GM12878 (cell line): ENCODE results near the gene TCF12. TPM values are rescaled to one million over a fixed set of nuclear protein-coding genes. Genes with fewer than 3 reads are reported as not detected.

Experiments
- HCFC1 ChIP-seq: fragments of 150-350 bp; IDR thresholded peaks from 2 replicates; pipeline ENCODE4 v1.6.1; 2014; ENCODE audit warnings: low read length
- RAD21 ChIP-seq: IDR thresholded peaks from 2 replicates; pipeline ENCODE4 v1.6.1; 2011; ENCODE audit warnings: mild to moderate bottlenecking, low read depth, low read length, moderate library complexity; ENCODE audit not compliant: insufficient read depth
- RCOR1 ChIP-seq: conservative IDR thresholded peaks from 2 replicates; pipeline ENCODE4 v1.6.1; 2012; ENCODE audit warnings: low read depth, low read length, improper control_type of control experiment
- RUNX3 ChIP-seq: IDR thresholded peaks from 2 replicates; pipeline ENCODE4 v1.6.1; 2012; ENCODE audit warnings: low read length, inconsistent platforms
- SMAD5 ChIP-seq: IDR thresholded peaks from 2 replicates; pipeline ENCODE4 v1.6.1; 2016; ENCODE audit warnings: antibody characterized with exemption, low read depth
- SMC3 ChIP-seq: IDR thresholded peaks from 2 replicates; pipeline ENCODE4 v1.6.1; 2011; ENCODE audit warnings: low read length, improper control_type of control experiment, borderline replicate concordance
- SP1 ChIP-seq: IDR thresholded peaks from one replicate; pipeline ENCODE4 v1.6.1; 2011; ENCODE audit warnings: low read depth, low read length
- SREBF1 ChIP-seq: IDR thresholded peaks from 2 replicates; pipeline ENCODE4 v1.6.1; 2012; ENCODE audit warnings: mild to moderate bottlenecking, low read length
- SUPT20H ChIP-seq: IDR thresholded peaks from 2 replicates; pipeline ENCODE4 v1.6.1; 2011; ENCODE audit warnings: low read depth, mild to moderate bottlenecking, low read length, moderate library complexity, borderline replicate concordance; ENCODE audit not compliant: control insufficient read depth
- SUZ12 ChIP-seq: fragments of 200-600 bp; sonication (generic); IDR thresholded peaks from one replicate; pipeline ENCODE4 v1.6.1; 2018; ENCODE audit warnings: antibody characterized with exemption, mild to moderate bottlenecking; ENCODE audit not compliant: unreplicated experiment
- TAF1 ChIP-seq: IDR thresholded peaks from 2 replicates; pipeline ENCODE4 v1.6.1; 2011; ENCODE audit warnings: mild to moderate bottlenecking, low read depth, low read length, borderline replicate concordance
- TARDBP ChIP-seq: IDR thresholded peaks from 2 replicates; pipeline ENCODE4 v1.6.1; 2016; ENCODE audit warnings: borderline replicate concordance
- ZNF622 ChIP-seq: fragments of 450-650 bp; IDR thresholded peaks from 2 replicates; pipeline ENCODE4 v1.6.1; 2017; ENCODE audit warnings: mild to moderate bottlenecking, inconsistent platforms
- polyA plus RNA-seq, 11 experiments: library from polyadenylated mRNA; depleted of rRNA in 4 of 11; unstranded in 6 of 11; stranded (reverse) in 5 of 11; fragments of >200 nt; fragmentation: Nextera tagmentation in 4 of 11; fragmentation: Illumina TruSeq in 1 of 11; extraction: Ambion mirVana in 4 of 11; extraction: Trizol in 1 of 11; gene quantifications; 1 replicate in 1 of 11; 2 replicates in 10 of 11; pipeline versions ENCODE4 v1.2.1 to v1.2.3, GENCODE V29; 2011 to 2016; ENCODE audit warnings: inconsistent platforms in 2 of 11, missing spikeins in 2 of 11, low read depth in 1 of 11
- total RNA-seq, 4 experiments: library from RNA; depleted of rRNA in 3 of 4; stranded (reverse); fragments of >200 nt in 3 of 4; fragmentation: Illumina TruSeq in 1 of 4; extraction: Trizol in 1 of 4; gene quantifications; 2 replicates each; pipeline versions ENCODE4 v1.2.1 to v1.2.3, GENCODE V29; 2013 to 2021
- TF ChIP-seq, protein P1 (sequence below): IDR thresholded peaks from 2 replicates; pipeline ENCODE4 v1.6.1; 2012; ENCODE audit warnings: low read depth, low read length, improper control_type of control experiment
- TF ChIP-seq, protein P2 (sequence below): IDR thresholded peaks from 2 replicates; pipeline ENCODE4 v1.6.1; 2011; ENCODE audit warnings: low read depth, low read length, improper control_type of control experiment, borderline replicate concordance
- TF ChIP-seq, protein P3 (sequence below): IDR thresholded peaks from 2 replicates; pipeline ENCODE4 v1.6.1; 2011; ENCODE audit warnings: borderline replicate concordance, low read depth, mild to moderate bottlenecking, moderate library complexity, mixed read lengths, low read length; ENCODE audit not compliant: insufficient read depth; ENCODE audit errors: extremely low read length
- TF ChIP-seq, protein P4 (sequence below): fragments of 450-650 bp; IDR thresholded peaks from 2 replicates; pipeline ENCODE4 v1.6.1; 2017; ENCODE audit warnings: mild to moderate bottlenecking, moderate library complexity
- TF ChIP-seq, protein P5 (sequence below): fragments of 450-650 bp; IDR thresholded peaks from 2 replicates; pipeline ENCODE4 v1.6.1; 2017; ENCODE audit warnings: mild to moderate bottlenecking

Gene TCF12
- total and polyA plus RNA-seq, 10 of the 15 experiments (the other 5 are each of a cell fraction or from before 2014, with no cell fraction given), result 8.2 to 70.9 (median 49.5) TPM

DNA sequence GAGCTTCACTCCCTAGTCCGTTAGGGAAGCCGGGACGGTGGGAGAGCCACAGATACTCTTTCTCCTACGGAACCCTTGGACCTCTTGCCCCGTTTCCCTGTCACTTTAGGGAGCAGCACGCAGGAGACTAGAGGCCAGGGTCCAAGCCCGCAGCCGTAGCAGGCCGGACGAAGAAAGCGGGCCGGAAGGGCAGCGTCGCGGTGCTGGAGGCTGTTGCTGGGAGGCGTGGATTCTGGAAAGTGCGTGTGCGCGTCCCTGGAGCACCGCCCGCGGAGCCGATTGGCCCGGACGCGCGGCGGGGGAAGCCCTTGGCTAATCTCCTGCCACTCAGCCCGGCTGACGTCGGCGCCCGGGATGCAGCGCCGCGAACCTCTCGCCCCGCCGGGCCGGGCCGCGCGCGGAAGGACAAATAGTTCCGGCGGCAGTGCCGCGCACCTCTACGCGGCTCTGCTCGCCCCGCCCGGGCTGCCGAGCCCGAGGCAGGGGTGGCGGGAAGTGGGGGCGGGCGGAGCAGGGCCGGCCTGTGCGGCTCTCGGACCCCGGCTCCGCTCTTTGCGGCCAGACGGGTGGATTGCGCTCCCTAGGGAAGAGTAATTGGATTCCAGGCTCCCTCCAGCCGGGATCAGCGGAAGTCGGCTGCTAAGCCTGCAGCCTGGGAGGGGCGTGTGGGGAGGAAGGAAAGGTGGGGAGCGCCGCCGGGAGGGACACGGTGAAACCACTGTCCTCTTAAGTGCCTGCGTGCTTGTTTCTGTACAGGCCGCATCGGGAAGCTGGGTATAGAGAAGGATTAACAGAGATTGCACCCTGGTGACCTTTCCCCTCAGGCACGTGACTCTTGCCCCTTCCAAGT, 31.3 kb upstream of the TCF12 start (continued):
- no peak for TF ChIP-seq ZNF622
- TF ChIP-seq RCOR1, result no peak
- no peak for TF ChIP-seq SREBF1
- TF ChIP-seq, protein P1, sequence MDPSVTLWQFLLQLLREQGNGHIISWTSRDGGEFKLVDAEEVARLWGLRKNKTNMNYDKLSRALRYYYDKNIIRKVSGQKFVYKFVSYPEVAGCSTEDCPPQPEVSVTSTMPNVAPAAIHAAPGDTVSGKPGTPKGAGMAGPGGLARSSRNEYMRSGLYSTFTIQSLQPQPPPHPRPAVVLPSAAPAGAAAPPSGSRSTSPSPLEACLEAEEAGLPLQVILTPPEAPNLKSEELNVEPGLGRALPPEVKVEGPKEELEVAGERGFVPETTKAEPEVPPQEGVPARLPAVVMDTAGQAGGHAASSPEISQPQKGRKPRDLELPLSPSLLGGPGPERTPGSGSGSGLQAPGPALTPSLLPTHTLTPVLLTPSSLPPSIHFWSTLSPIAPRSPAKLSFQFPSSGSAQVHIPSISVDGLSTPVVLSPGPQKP, result peak; percentile 73; the same call in 1 of the 2 replicates
- no peak for TF ChIP-seq SMAD5
- peak; percentile 88 for TF ChIP-seq TAF1
- no peak for TF ChIP-seq RAD21
- TF ChIP-seq, protein P2, sequence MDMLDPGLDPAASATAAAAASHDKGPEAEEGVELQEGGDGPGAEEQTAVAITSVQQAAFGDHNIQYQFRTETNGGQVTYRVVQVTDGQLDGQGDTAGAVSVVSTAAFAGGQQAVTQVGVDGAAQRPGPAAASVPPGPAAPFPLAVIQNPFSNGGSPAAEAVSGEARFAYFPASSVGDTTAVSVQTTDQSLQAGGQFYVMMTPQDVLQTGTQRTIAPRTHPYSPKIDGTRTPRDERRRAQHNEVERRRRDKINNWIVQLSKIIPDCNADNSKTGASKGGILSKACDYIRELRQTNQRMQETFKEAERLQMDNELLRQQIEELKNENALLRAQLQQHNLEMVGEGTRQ, result peak; percentile 21; the same call in 1 of the 2 replicates
- no peak for TF ChIP-seq SUZ12
- TF ChIP-seq, protein P3, sequence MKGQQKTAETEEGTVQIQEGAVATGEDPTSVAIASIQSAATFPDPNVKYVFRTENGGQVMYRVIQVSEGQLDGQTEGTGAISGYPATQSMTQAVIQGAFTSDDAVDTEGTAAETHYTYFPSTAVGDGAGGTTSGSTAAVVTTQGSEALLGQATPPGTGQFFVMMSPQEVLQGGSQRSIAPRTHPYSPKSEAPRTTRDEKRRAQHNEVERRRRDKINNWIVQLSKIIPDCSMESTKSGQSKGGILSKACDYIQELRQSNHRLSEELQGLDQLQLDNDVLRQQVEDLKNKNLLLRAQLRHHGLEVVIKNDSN, result peak; percentile 76
- no peak; the same call in none of the 2 replicates for TF ChIP-seq TARDBP
- TF ChIP-seq, protein P4, sequence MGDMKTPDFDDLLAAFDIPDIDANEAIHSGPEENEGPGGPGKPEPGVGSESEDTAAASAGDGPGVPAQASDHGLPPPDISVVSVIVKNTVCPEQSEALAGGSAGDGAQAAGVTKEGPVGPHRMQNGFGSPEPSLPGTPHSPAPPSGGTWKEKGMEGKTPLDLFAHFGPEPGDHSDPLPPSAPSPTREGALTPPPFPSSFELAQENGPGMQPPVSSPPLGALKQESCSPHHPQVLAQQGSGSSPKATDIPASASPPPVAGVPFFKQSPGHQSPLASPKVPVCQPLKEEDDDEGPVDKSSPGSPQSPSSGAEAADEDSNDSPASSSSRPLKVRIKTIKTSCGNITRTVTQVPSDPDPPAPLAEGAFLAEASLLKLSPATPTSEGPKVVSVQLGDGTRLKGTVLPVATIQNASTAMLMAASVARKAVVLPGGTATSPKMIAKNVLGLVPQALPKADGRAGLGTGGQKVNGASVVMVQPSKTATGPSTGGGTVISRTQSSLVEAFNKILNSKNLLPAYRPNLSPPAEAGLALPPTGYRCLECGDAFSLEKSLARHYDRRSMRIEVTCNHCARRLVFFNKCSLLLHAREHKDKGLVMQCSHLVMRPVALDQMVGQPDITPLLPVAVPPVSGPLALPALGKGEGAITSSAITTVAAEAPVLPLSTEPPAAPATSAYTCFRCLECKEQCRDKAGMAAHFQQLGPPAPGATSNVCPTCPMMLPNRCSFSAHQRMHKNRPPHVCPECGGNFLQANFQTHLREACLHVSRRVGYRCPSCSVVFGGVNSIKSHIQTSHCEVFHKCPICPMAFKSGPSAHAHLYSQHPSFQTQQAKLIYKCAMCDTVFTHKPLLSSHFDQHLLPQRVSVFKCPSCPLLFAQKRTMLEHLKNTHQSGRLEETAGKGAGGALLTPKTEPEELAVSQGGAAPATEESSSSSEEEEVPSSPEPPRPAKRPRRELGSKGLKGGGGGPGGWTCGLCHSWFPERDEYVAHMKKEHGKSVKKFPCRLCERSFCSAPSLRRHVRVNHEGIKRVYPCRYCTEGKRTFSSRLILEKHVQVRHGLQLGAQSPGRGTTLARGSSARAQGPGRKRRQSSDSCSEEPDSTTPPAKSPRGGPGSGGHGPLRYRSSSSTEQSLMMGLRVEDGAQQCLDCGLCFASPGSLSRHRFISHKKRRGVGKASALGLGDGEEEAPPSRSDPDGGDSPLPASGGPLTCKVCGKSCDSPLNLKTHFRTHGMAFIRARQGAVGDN, result peak; percentile 69; the same call in 1 of the 2 replicates
- TF ChIP-seq, protein P5, sequence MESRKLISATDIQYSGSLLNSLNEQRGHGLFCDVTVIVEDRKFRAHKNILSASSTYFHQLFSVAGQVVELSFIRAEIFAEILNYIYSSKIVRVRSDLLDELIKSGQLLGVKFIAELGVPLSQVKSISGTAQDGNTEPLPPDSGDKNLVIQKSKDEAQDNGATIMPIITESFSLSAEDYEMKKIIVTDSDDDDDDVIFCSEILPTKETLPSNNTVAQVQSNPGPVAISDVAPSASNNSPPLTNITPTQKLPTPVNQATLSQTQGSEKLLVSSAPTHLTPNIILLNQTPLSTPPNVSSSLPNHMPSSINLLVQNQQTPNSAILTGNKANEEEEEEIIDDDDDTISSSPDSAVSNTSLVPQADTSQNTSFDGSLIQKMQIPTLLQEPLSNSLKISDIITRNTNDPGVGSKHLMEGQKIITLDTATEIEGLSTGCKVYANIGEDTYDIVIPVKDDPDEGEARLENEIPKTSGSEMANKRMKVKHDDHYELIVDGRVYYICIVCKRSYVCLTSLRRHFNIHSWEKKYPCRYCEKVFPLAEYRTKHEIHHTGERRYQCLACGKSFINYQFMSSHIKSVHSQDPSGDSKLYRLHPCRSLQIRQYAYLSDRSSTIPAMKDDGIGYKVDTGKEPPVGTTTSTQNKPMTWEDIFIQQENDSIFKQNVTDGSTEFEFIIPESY, result no peak
- no peak for TF ChIP-seq SUPT20H
- 0 out of 2 replicates have a peak, but pooled peaks have one; percentile 18 for TF ChIP-seq HCFC1
- peak; percentile 46 for TF ChIP-seq SP1
- TF ChIP-seq RUNX3, result peak; percentile 7; the same call in 1 of the 2 replicates
- no peak for TF ChIP-seq SMC3
